CD4-positive, alpha-beta T cell treated with Interleukin-2 at 100 ng/mL for 4 hours (primary cell): Measurements from ENCODE around the gene PCDHA8.
"Not testable (repeated sequence)": the region's sequence is repeated elsewhere in the genome, so short reads cannot be mapped to it uniquely, and the experiment has no call there.

Experiments
- DNase-seq: peaks from one replicate; pipeline ENCODE4 v3.0.0-alpha.2; 2020; ENCODE audit warnings: low spot score

The PCDHA8 gene, protein sequence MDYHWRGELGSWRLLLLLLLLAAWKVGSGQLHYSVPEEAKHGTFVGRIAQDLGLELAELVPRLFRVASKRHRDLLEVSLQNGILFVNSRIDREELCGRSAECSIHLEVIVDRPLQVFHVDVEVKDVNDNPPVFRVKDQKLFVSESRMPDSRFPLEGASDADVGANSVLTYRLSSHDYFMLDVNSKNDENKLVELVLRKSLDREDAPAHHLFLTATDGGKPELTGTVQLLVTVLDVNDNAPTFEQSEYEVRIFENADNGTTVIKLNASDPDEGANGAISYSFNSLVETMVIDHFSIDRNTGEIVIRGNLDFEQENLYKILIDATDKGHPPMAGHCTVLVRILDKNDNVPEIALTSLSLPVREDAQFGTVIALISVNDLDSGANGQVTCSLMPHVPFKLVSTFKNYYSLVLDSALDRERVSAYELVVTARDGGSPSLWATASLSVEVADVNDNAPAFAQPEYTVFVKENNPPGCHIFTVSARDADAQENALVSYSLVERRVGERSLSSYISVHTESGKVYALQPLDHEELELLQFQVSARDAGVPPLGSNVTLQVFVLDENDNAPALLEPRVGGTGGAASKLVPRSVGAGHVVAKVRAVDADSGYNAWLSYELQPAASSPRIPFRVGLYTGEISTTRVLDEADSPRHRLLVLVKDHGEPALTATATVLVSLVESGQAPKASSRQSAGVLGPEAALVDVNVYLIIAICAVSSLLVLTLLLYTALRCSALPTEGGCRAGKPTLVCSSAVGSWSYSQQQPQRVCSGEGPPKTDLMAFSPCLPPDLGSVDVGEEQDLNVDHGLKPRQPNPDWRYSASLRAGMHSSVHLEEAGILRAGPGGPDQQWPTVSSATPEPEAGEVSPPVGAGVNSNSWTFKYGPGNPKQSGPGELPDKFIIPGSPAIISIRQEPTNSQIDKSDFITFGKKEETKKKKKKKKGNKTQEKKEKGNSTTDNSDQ

DNA sequence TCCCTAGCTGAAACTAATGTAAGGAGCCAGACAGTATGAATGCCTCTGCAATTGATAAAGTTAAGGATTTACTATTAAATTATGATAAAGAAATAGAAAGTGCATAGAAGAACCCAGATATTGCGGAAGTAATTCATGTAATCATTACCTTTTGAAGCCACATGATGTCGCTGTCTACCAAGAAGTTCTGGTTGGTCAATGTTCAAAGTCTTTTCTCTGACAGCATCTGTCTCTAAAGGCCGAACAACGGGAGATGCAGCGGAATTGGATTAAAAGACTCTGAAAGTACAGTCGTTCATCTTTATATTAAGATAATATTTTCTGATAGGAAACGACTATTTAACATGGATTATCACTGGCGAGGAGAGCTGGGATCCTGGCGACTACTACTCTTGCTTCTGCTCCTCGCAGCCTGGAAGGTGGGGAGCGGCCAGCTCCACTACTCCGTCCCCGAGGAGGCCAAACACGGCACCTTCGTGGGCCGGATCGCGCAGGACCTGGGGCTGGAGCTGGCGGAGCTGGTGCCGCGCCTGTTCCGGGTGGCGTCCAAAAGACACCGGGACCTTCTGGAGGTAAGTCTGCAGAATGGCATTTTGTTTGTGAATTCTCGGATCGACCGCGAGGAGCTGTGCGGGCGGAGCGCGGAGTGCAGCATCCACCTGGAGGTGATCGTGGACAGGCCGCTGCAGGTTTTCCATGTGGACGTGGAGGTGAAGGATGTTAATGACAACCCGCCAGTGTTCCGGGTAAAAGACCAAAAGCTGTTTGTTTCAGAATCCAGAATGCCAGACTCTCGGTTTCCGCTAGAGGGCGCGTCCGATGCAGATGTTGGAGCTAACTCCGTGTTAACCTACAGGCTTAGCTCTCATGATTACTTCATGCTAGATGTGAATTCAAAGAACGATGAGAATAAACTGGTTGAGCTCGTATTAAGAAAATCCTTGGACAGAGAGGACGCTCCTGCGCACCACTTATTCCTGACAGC, at the start of gene PCDHA8:
Gene PCDHA8 (plus strand): TSS at position 210 of the 985 bp plus-strand sequence. CDS start 135 bp downstream, at position 345.
- peak; percentile 1 for DNase-seq

DNA sequence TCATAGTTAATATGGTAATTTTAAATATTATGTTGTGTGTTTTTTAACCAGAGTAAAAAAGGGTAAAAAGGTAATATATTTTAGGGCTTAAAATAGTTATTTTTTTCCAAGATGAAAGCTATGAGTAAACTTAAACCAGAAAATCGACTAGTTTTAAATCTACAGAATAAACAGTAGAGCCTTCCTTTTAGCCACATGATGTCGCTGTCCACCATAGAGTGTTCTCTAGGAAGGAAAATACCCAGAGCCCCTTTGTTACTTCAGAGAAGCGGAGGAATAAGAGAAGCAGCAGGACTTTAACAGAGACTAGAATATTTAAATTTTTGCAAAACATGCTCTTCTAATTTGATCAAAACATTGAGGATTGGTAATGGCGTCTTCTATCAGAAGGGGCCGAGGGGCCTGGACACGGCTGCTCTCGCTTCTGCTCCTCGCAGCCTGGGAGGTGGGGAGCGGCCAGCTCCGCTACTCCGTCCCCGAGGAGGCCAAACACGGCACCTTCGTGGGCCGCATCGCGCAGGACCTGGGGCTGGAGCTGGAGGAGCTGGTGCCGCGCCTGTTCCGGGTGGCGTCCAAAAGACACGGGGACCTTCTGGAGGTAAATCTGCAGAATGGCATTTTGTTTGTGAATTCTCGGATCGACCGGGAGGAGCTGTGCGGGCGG, 46.3 kb upstream of the PCDHA8 start, which contains the start of gene PCDHA2:
Gene PCDHA2 (plus strand): TSS at position 258 of the 664 bp plus-strand sequence.
- DNase-seq, result no peak

DNA sequence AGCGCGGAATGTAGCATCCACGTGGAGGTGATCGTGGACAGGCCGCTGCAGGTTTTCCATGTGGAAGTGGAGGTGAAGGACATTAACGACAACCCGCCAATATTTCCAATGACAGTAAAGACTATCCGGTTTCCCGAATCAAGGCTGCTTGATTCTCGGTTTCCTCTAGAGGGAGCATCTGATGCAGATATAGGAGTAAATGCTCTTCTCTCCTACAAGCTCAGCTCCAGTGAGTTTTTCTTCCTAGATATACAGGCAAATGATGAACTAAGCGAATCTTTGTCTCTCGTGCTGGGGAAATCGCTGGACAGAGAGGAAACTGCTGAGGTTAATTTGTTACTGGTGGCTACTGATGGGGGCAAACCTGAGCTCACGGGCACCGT, 45.7 kb upstream of the PCDHA8 start:
- DNase-seq, result no peak

DNA sequence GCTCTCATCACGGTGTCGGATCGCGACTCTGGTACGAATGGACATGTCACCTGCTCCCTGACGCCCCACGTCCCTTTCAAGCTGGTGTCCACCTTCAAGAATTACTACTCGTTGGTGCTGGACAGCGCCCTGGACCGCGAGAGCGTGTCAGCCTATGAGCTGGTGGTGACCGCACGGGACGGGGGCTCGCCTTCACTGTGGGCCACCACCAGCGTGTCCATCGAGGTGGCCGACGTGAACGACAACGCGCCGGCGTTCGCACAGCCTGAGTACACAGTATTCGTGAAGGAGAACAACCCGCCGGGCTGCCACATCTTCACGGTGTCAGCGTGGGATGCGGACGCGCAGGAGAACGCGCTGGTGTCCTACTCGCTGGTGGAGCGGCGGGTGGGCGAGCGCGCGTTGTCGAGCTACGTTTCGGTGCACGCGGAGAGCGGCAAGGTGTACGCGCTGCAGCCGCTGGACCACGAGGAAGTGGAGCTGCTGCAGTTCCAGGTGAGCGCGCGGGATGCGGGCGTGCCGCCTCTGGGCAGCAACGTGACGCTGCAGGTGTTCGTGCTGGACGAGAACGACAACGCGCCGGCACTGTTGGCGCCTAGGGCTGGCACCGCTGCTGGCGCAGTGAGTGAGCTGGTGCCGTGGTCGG, 44.8 kb upstream of the PCDHA8 start:
- not testable (repeated sequence) for DNase-seq

DNA sequence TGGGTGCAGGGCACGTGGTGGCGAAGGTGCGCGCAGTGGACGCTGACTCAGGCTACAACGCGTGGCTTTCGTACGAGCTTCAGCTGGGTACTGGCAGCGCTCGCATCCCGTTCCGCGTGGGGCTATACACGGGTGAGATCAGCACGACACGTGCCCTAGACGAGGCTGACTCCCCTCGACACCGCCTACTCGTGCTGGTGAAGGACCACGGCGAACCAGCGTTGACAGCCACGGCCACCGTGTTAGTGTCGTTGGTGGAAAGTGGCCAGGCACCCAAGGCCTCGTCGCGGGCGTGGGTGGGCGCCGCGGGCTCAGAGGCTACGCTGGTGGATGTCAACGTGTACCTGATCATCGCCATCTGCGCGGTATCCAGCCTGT, 44.3 kb upstream of the PCDHA8 start:
- DNase-seq, result no peak

DNA sequence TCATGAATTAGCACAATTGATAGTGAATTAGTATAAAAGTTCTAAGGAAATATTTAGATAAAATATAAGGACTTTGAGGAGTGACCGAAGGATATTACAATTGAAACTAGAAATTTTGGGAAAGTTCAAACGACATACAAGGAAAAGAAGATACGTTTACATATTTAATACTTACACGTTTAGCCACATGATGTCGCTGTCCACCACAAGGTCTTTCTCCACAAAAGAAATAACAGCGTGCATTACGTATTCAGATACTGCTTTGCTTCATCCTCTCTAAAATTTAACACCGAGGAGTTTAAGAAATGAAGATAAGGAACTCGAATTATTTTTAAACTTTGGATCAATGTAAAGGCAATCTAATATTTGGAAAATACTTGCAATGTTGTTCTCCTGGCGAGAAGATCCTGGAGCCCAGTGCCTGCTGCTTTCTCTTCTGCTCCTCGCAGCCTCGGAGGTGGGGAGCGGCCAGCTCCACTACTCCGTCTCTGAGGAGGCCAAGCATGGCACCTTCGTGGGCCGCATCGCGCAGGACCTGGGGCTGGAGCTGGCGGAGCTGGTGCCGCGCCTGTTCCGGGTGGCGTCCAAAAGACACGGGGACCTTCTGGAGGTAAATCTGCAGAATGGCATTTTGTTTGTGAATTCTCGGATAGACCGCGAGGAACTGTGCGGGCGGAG, 40.0 kb upstream of the PCDHA8 start, which contains the start of gene PCDHA3:
Gene PCDHA3 (plus strand): TSS at position 242 of the 678 bp plus-strand sequence.
- DNase-seq, result no peak

DNA sequence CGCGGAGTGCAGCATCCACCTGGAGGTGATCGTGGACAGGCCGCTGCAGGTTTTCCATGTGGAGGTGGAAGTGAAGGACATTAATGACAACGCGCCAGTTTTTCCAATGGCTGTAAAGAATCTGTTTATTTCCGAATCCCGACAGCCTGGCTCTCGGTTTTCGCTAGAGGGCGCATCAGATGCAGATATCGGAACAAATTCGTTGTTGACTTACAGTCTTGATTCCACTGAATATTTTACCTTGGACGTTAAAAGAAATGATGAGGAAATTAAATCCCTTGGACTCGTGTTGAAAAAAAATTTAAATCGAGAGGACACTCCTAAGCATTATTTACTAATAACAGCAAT, 39.5 kb upstream of the PCDHA8 start:
- no peak for DNase-seq

DNA sequence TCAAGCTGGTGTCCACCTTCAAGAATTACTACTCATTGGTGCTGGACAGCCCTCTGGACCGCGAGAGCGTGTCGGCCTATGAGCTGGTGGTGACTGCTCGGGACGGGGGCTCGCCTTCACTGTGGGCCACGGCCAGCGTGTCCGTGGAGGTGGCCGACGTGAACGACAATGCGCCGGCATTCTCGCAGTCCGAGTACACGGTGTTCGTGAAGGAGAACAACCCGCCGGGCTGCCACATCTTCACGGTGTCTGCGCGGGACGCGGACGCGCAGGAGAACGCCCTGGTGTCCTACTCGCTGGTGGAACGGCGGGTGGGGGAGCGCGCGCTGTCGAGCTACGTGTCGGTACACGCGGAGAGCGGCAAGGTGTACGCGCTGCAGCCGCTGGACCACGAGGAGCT, 38.6 kb upstream of the PCDHA8 start:
- DNase-seq, result not testable (repeated sequence)

DNA sequence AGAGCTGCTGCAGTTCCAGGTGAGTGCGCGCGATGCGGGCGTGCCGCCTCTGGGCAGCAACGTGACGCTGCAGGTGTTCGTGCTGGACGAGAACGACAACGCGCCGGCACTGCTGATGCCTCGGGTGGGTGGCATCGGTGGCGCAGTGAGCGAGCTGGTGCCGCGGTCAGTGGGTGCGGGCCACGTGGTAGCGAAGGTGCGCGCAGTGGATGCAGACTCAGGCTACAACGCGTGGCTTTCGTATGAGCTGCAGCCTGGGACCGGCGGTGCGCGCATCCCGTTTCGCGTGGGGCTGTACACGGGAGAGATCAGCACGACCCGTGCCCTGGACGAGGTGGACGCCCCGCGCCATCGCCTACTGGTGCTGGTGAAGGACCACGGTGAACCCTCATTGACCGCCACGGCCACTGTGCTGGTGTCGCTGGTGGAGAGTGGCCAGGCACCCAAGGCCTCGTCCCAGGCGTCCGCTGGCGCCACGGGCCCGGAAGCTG, 38.2 kb upstream of the PCDHA8 start:
- no peak for DNase-seq

DNA sequence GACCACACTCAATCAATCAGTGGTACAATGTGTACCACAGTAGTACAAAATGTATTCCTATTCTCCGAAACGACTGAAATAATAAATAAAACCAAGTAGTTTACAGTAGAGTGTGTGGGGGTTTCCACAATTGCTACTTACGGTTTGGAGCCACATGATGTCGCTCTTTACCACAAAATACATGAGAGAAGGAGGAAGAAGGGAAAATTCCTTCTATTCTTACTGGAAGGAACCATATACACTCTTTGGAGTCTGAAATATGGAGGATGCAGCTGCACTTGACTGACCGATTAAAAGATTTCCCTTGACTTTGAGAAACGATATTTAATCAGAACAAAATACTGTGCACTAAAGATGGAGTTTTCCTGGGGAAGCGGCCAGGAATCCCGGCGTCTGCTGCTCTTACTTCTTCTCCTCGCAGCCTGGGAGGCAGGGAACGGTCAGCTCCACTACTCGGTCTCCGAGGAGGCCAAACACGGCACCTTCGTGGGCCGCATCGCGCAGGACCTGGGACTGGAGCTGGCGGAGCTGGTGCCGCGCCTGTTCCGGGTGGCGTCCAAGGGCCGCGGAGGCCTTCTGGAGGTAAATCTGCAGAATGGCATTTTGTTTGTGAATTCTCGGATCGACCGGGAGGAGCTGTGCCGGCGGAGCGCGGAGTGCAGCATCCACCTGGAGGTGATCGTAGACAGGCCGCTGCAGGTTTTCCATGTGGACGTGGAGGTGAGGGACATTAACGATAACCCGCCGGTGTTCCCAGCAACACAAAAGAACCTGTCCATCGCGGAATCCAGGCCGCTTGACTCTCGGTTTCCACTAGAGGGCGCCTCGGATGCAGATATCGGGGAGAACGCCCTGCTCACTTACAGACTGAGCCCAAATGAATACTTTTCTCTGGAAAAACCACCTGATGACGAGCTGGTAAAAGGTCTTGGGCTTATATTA, 33.9 kb upstream of the PCDHA8 start, which contains the start of gene PCDHA4:
Gene PCDHA4 (plus strand): TSS at position 235 of the 942 bp plus-strand sequence.
- no peak for DNase-seq

DNA sequence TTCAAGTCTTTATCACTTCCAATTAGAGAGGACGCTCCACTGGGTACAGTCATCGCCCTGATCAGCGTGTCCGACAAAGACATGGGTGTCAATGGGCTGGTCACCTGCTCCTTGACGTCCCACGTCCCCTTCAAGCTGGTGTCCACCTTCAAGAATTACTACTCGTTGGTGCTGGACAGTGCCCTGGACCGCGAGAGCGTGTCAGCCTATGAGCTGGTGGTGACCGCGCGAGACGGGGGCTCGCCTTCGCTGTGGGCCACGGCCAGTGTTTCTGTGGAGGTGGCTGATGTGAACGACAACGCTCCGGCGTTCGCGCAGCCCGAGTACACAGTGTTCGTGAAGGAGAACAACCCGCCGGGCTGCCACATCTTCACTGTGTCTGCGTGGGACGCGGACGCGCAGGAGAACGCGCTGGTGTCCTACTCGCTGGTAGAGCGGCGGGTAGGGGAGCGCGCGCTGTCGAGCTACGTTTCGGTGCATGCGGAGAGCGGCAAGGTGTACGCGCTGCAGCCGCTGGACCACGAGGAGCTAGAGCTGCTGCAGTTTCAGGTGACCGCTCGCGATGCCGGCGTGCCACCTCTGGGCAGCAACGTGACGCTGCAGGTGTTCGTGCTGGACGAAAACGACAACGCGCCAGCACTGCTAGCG, 32.6 kb upstream of the PCDHA8 start:
- not testable (repeated sequence) for DNase-seq

DNA sequence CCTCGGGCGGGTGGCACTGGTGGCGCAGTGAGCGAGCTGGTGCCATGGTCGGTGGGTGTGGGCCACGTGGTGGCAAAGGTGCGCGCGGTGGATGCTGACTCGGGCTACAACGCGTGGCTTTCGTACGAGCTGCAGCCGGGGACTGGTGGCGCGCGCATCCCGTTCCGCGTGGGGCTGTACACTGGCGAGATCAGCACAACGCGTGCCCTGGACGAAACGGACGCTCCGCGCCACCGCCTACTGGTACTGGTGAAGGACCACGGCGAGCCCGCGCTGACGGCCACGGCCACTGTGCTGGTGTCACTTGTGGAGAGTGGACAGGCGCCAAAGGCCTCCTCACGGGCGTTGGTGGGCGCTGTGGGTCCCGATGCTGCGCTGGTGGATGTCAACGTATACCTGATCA, 32.1 kb upstream of the PCDHA8 start:
- DNase-seq, result no peak

DNA sequence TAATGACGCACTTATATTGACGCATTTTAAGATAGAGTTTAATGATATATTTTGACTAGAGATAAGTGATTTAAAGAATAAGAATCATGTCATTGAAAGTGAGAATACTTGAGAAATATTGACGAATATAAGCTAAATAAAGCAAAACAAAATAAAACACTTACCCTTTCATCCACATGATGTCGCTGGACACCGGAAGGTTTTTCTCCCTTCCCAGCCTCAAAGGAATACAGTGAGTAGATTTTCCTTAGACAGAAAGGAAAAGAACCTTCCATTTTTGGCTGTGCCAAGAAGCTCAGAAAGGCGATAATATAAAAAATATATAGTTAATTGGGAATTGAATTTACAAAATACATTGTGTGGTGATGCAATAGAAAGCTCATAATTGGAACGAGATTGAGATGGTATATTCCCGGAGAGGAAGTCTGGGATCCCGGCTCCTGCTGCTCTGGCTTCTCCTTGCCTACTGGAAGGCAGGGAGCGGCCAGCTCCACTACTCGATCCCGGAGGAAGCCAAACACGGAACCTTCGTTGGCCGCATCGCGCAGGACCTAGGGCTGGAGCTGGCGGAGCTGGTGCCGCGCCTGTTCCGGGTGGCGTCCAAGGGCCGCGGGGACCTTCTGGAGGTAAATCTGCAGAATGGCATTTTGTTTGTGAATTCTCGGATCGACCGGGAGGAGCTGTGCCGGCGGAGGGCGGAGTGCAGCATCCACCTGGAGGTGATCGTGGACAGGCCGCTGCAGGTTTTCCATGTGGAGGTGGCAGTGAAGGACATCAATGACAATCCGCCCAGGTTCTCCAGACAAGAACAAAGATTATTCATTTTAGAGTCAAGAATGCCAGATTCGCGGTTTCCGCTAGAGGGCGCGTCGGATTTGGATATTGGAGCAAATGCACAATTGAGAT, 19.4 kb upstream of the PCDHA8 start, which contains the start of gene PCDHA5:
Gene PCDHA5 (plus strand): TSS at position 239 of the 906 bp plus-strand sequence.
- no peak for DNase-seq

DNA sequence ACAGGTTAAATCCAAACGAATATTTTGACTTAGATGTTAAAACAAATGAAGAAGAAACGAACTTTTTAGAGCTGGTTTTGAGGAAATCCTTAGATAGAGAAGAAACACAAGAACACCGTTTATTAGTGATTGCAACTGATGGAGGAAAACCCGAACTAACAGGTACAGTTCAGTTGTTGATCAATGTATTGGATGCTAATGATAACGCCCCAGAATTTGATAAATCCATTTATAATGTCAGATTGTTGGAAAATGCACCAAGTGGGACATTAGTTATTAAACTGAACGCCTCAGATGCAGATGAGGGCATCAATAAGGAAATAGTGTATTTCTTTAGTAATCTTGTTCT, 18.7 kb upstream of the PCDHA8 start:
- DNase-seq, result no peak

DNA sequence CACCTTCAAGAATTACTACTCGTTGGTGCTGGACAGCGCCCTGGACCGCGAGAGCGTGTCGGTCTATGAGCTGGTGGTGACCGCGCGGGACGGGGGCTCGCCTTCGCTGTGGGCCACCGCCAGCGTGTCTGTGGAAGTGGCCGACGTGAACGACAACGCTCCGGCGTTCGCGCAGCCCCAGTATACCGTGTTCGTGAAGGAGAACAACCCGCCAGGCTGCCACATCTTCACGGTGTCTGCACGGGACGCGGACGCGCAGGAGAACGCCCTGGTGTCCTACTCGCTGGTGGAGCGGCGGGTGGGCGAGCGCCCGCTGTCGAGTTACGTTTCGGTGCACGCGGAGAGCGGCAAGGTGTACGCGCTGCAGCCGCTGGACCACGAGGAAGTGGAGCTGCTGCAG, 18.0 kb upstream of the PCDHA8 start:
- DNase-seq, result not testable (repeated sequence)

DNA sequence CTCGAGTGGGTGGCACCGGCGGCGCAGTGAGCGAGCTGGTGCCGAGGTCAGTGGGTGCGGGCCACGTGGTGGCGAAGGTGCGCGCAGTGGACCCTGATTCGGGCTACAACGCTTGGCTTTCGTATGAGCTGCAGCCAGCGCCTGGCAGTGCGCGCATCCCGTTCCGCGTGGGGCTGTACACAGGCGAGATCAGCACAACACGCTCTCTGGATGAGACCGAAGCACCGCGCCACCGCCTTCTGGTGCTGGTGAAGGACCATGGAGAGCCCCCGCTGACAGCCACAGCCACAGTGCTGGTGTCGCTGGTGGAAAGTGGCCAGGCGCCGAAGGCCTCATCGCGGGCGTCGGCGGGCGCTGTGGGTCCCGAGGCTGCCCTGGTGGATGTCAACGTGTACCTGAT, 17.5 kb upstream of the PCDHA8 start:
- DNase-seq, result no peak
